ENCODE results near the gene PCDHB2. TPM values are rescaled to one million over a fixed set of nuclear protein-coding genes. Genes with fewer than 3 reads are reported as not detected.
"Not testable (repeated sequence)": the region's sequence is repeated elsewhere in the genome, so short reads cannot be mapped to it uniquely, and the experiment has no call there.

PCDHB2 gene
- total RNA-seq (3.2 TPM), polyA plus RNA-seq (ENCODE audit: insufficient read depth in 1 of 8, insufficient read length in 8 of 8, low replicate concordance in 1 of 8) (1 to 10 TPM; 2.9 to 7.8 (median 3.9) TPM)
- long read RNA-seq, donor 1, full-length matches to known transcripts: 3 of 3 reads
- long read RNA-seq, donor 1, partial matches to known transcripts: 0 of 3 reads
- long read RNA-seq, donor 1, other reads (novel, unspliced or antisense): 0 of 3 reads
- long read RNA-seq, donor 2, full-length matches to known transcripts: 1 of 1 reads
- long read RNA-seq, donor 2, partial matches to known transcripts: 0 of 1 reads
- long read RNA-seq, donor 2, other reads (novel, unspliced or antisense): 0 of 1 reads
- long read RNA-seq, donor 3, full-length matches to known transcripts: 6 of 6 reads
- long read RNA-seq, donor 3, partial matches to known transcripts: 0 of 6 reads
- long read RNA-seq, donor 3, other reads (novel, unspliced or antisense): 0 of 6 reads
- long read RNA-seq, donor 4, full-length matches to known transcripts: 2 of 2 reads
- long read RNA-seq, donor 4, partial matches to known transcripts: 0 of 2 reads
- long read RNA-seq, donor 4, other reads (novel, unspliced or antisense): 0 of 2 reads
- long read RNA-seq, donor 5, full-length matches to known transcripts: 12 of 12 reads
- long read RNA-seq, donor 5, partial matches to known transcripts: 0 of 12 reads
- long read RNA-seq, donor 5, other reads (novel, unspliced or antisense): 0 of 12 reads
- long read RNA-seq, donor 6, full-length matches to known transcripts: 2 of 2 reads
- long read RNA-seq, donor 6, partial matches to known transcripts: 0 of 2 reads
- long read RNA-seq, donor 6, other reads (novel, unspliced or antisense): 0 of 2 reads
- long read RNA-seq, donor 7, partial matches to known transcripts: 0 of 1 reads
- long read RNA-seq, donor 7, other reads (novel, unspliced or antisense): 0 of 1 reads
- long read RNA-seq, donor 8, full-length matches to known transcripts: 1 of 1 reads
- long read RNA-seq, donor 8, partial matches to known transcripts: 0 of 1 reads
- long read RNA-seq, donor 8, other reads (novel, unspliced or antisense): 0 of 1 reads
- long read RNA-seq, donor 9, full-length matches to known transcripts: 6 of 6 reads
- long read RNA-seq, donor 9, partial matches to known transcripts: 0 of 6 reads
- long read RNA-seq, donor 9, other reads (novel, unspliced or antisense): 0 of 6 reads
- long read RNA-seq, donor 10, full-length matches to known transcripts: 7 of 7 reads
- long read RNA-seq, donor 10, partial matches to known transcripts: 0 of 7 reads
- long read RNA-seq, donor 10, other reads (novel, unspliced or antisense): 0 of 7 reads
- long read RNA-seq, donor 11, full-length matches to known transcripts: 5 of 5 reads
- long read RNA-seq, donor 11, partial matches to known transcripts: 0 of 5 reads
- long read RNA-seq, donor 11, other reads (novel, unspliced or antisense): 0 of 5 reads

- Histone ChIP-seq H3K9me3 (replicated peaks; ENCODE audit: control insufficient read depth, low read depth, low read length) (peaks cover 7% of the 10 kb centered on the region), H3K36me3 (ENCODE audit: control insufficient read depth, insufficient read depth, low read length) (no peaks in the 10 kb centered on the region), H3K4me1 (ENCODE audit: control insufficient read depth, insufficient read depth, low read length) (no peaks in the 10 kb centered on the region), H3K27me3 (ENCODE audit: control insufficient read depth, insufficient read depth, low read length) (peaks cover 10% of the 10 kb centered on the region), H3K27ac (ENCODE audit: low read length) (no peak within 1 kb of the TSS), H3K4me3 (ENCODE audit: low read length) (peak within 1 kb of the TSS; percentile 24)
- DNase-seq: peak; percentile 34
- 17% methylated on average over 22 of the region's 29 CpGs for WGBS (ENCODE audit: insufficient coverage)
These were observed at the start of gene PCDHB2 for GRCh38 chr5:141094481-141095262. Gene PCDHB2, plus strand, starts transcription at chr5:141094615. Its CDS starts 176 bp downstream, at chr5:141094791.

GRCh38 chr5:141050622-141051520, 43.5 kb upstream of the PCDHB2 start, which contains the start of gene PCDHB1:
Gene PCDHB1, plus strand, starts transcription at chr5:141051374. Its CDS starts 97 bp downstream, at chr5:141051471.
- DNase-seq: peak; percentile 23
- H3K4me1 ChIP-seq (ENCODE audit: control insufficient read depth, insufficient read depth, low read length): peaks cover 9% of the 10 kb centered on the region
- no peaks in the 10 kb centered on the region for H3K36me3 ChIP-seq (ENCODE audit: control insufficient read depth, insufficient read depth, low read length)
- H3K27ac ChIP-seq (ENCODE audit: low read length): no peak within 1 kb of the TSS
- H3K9me3 ChIP-seq (replicated peaks; ENCODE audit: control insufficient read depth, low read depth, low read length): no peaks in the 10 kb centered on the region
- H3K4me3 ChIP-seq (ENCODE audit: low read length): peak within 1 kb of the TSS; percentile 41
- peaks cover 16% of the 10 kb centered on the region for H3K27me3 ChIP-seq (ENCODE audit: control insufficient read depth, insufficient read depth, low read length)
- WGBS (ENCODE audit: insufficient coverage): 11% methylated on average over 12 of the region's 20 CpGs

GRCh38 chr5:141051521-141051866, 42.9 kb upstream of the PCDHB2 start:
- WGBS (ENCODE audit: insufficient coverage): 8% methylated on average over 19 of the region's 19 CpGs
- H3K27me3 ChIP-seq (ENCODE audit: control insufficient read depth, insufficient read depth, low read length): peaks cover 16% of the 10 kb centered on the region
- peak overlapping the region; percentile 41 for H3K4me3 ChIP-seq (ENCODE audit: low read length)
- peaks cover 9% of the 10 kb centered on the region for H3K4me1 ChIP-seq (ENCODE audit: control insufficient read depth, insufficient read depth, low read length)
- H3K9me3 ChIP-seq (replicated peaks; ENCODE audit: control insufficient read depth, low read depth, low read length): no peaks in the 10 kb centered on the region
- peak; percentile 0 for DNase-seq
- no peak overlapping the region for H3K27ac ChIP-seq (ENCODE audit: low read length)
- no peaks in the 10 kb centered on the region for H3K36me3 ChIP-seq (ENCODE audit: control insufficient read depth, insufficient read depth, low read length)

- H3K27me3 ChIP-seq (ENCODE audit: control insufficient read depth, insufficient read depth, low read length): peaks cover 5% of the 10 kb centered on the region
- no peak for DNase-seq
- no peaks in the 10 kb centered on the region for H3K36me3 ChIP-seq (ENCODE audit: control insufficient read depth, insufficient read depth, low read length)
- peak overlapping the region; percentile 3 for H3K4me3 ChIP-seq (ENCODE audit: low read length)
- H3K27ac ChIP-seq (ENCODE audit: low read length): no peak overlapping the region
- H3K4me1 ChIP-seq (ENCODE audit: control insufficient read depth, insufficient read depth, low read length): no peaks in the 10 kb centered on the region
- 22% methylated on average over 9 of the region's 17 CpGs for WGBS (ENCODE audit: insufficient coverage)
- peaks cover 4% of the 10 kb centered on the region for H3K9me3 ChIP-seq (replicated peaks; ENCODE audit: control insufficient read depth, low read depth, low read length)
These were observed 16.6 kb upstream of the PCDHB2 start for GRCh38 chr5:141077826-141078225.

GRCh38 chr5:141082228-141082627, 12.2 kb upstream of the PCDHB2 start:
- no peak overlapping the region for H3K4me3 ChIP-seq (ENCODE audit: low read length)
- H3K9me3 ChIP-seq (replicated peaks; ENCODE audit: control insufficient read depth, low read depth, low read length): peaks cover 4% of the 10 kb centered on the region
- no peaks in the 10 kb centered on the region for H3K4me1 ChIP-seq (ENCODE audit: control insufficient read depth, insufficient read depth, low read length)
- no peak for DNase-seq
- no peaks in the 10 kb centered on the region for H3K36me3 ChIP-seq (ENCODE audit: control insufficient read depth, insufficient read depth, low read length)
- peaks cover 5% of the 10 kb centered on the region for H3K27me3 ChIP-seq (ENCODE audit: control insufficient read depth, insufficient read depth, low read length)
- no peak overlapping the region for H3K27ac ChIP-seq (ENCODE audit: low read length)

GRCh38 chr5:141084487-141084989, 9.9 kb upstream of the PCDHB2 start:
- no peaks in the 10 kb centered on the region for H3K9me3 ChIP-seq (replicated peaks; ENCODE audit: control insufficient read depth, low read depth, low read length)
- peak; percentile 38 for DNase-seq
- no peaks in the 10 kb centered on the region for H3K36me3 ChIP-seq (ENCODE audit: control insufficient read depth, insufficient read depth, low read length)
- H3K4me1 ChIP-seq (ENCODE audit: control insufficient read depth, insufficient read depth, low read length): no peaks in the 10 kb centered on the region
- WGBS (ENCODE audit: insufficient coverage): 20% methylated on average over 19 of the region's 21 CpGs
- no peaks in the 10 kb centered on the region for H3K27me3 ChIP-seq (ENCODE audit: control insufficient read depth, insufficient read depth, low read length)
- no peak overlapping the region for H3K27ac ChIP-seq (ENCODE audit: low read length)
- H3K4me3 ChIP-seq (ENCODE audit: low read length): peak overlapping the region; percentile 22

GRCh38 chr5:141095263-141095641, 837 bp downstream of the PCDHB2 start:
- H3K4me1 ChIP-seq (ENCODE audit: control insufficient read depth, insufficient read depth, low read length): no peaks in the 10 kb centered on the region
- WGBS (ENCODE audit: insufficient coverage): 29% methylated on average over 9 of the region's 12 CpGs
- no peak for DNase-seq
- H3K9me3 ChIP-seq (replicated peaks; ENCODE audit: control insufficient read depth, low read depth, low read length): peaks cover 8% of the 10 kb centered on the region
- H3K36me3 ChIP-seq (ENCODE audit: control insufficient read depth, insufficient read depth, low read length): no peaks in the 10 kb centered on the region
- H3K27me3 ChIP-seq (ENCODE audit: control insufficient read depth, insufficient read depth, low read length): peaks cover 10% of the 10 kb centered on the region
- no peak overlapping the region for H3K27ac ChIP-seq (ENCODE audit: low read length)
- peak overlapping the region; percentile 24 for H3K4me3 ChIP-seq (ENCODE audit: low read length)

GRCh38 chr5:141096181-141096580, 1.8 kb downstream of the PCDHB2 start:
- not testable (repeated sequence) for H3K27ac ChIP-seq (ENCODE audit: low read length); H3K4me3 ChIP-seq (ENCODE audit: low read length); H3K4me1 ChIP-seq (ENCODE audit: control insufficient read depth, insufficient read depth, low read length); H3K36me3 ChIP-seq (ENCODE audit: control insufficient read depth, insufficient read depth, low read length); DNase-seq
- Histone ChIP-seq H3K9me3 (replicated peaks; ENCODE audit: control insufficient read depth, low read depth, low read length) (peaks cover 13% of the 10 kb centered on the region), H3K27me3 (ENCODE audit: control insufficient read depth, insufficient read depth, low read length) (peaks cover 13% of the 10 kb centered on the region)
- WGBS (ENCODE audit: insufficient coverage): 42% methylated on average over 7 of the region's 46 CpGs
